B cell (primary cell): Measurements from ENCODE around the gene ARFGEF2.

Source experiments
- CTCF ChIP-seq: fragments of 200-600 bp; IDR thresholded peaks from one replicate; pipeline ENCODE4 v1.8.0; 2022; ENCODE audit warnings: antibody characterized with exemption, mild to moderate bottlenecking
- EZH2 ChIP-seq: IDR thresholded peaks from 2 replicates; pipeline ENCODE4 v1.6.1; 2012; ENCODE audit warnings: borderline replicate concordance, low read depth, mild to moderate bottlenecking, moderate library complexity, low read length; ENCODE audit not compliant: insufficient read depth, poor library complexity, severe bottlenecking

GRCh38 chr20:49029203-49029602, 107.7 kb downstream of the ARFGEF2 start:
- TF ChIP-seq CTCF, result no peak
- TF ChIP-seq EZH2, result no peak
